ENCODE results near the gene OSM. TPM values are rescaled to one million over a fixed set of nuclear protein-coding genes. Genes with fewer than 3 reads are reported as not detected.

Gene OSM
- total RNA-seq, 1 donor from 2014 or later: not detected

DNA sequence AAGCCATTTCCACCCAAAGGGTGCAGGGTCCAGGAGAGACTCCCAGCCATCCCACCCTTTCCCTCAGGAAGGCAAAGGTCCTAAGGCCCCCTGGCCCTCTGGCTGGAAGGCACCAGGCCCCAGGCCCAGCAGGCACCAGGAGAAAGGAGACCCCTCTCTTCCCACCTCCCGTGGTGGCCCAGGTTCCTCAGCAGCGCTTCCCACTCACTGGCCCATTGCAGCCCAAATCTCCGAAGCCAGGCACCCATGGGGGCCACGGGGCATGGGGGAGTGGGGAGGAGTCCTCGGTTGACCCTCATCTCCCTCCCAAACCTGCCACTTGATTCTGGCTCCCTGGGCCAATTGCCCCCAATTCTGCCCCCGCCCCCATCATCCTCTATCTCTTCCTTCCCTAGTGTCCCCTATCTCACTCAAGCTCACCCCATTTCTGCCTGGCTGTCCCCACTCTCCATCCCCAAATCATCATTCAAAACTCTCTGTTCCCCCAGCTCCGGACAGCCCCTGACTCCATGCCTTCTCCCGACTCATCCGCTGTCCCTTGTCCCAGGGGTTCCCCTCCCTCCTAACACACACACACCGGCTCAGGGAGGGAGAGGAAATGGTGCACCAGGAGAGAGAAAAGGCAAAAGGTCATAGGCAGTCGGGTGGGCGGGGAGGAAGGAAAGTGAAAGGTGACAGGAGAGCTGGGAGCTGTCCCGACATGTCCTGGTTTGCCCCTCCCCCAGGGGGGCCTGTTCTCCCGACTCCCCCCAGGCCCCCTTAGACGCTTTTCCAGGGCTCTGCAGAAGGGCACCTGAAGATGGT, 21.3 kb downstream of the OSM start:
- no peak for TF ChIP-seq CTCF (IDR thresholded peaks at IDR 0.05; ENCODE audit: unreplicated experiment)
- H3K9me3 Mint-ChIP-seq (ENCODE audit: unreplicated experiment): no peaks in the 10 kb centered on the region
- H3K27me3 Mint-ChIP-seq (ENCODE audit: unreplicated experiment): peaks cover 19% of the 10 kb centered on the region
- no peak for DNase-seq (ENCODE audit: low spot score)
- H3K4me3 Mint-ChIP-seq (ENCODE audit: unreplicated experiment): no peak overlapping the region
- H3K27ac Mint-ChIP-seq (ENCODE audit: unreplicated experiment): no peak overlapping the region
- no peaks in the 10 kb centered on the region for H3K36me3 Mint-ChIP-seq (ENCODE audit: low read depth, unreplicated experiment)
- H3K4me1 Mint-ChIP-seq (ENCODE audit: unreplicated experiment): no peaks in the 10 kb centered on the region

DNA sequence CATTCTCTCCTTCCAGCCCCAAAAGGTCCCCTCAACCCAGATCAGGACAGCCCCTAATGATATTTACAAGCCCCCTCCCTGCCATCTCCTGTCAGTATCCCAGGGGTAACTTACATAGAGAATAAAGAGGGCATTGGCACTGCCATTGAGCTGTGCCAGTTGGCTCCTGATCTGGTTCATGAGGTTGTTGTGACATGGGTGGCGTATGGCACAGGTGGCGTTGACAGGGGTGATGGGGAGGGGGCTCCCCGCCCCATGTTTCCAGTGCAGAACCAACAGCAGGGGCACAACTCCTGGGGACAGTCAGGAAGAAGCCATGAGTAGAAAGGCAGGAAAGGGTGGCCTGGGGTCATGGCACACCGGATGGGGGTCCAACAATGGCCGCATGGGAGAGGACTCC, 22.0 kb downstream of the OSM start:
- TF ChIP-seq CTCF (IDR thresholded peaks at IDR 0.05; ENCODE audit: unreplicated experiment): no peak
- no peaks in the 10 kb centered on the region for H3K9me3 Mint-ChIP-seq (ENCODE audit: unreplicated experiment)
- H3K27me3 Mint-ChIP-seq (ENCODE audit: unreplicated experiment): peaks cover 19% of the 10 kb centered on the region
- no peaks in the 10 kb centered on the region for H3K4me1 Mint-ChIP-seq (ENCODE audit: unreplicated experiment)
- H3K27ac Mint-ChIP-seq (ENCODE audit: unreplicated experiment): no peak overlapping the region
- no peak overlapping the region for H3K4me3 Mint-ChIP-seq (ENCODE audit: unreplicated experiment)
- no peaks in the 10 kb centered on the region for H3K36me3 Mint-ChIP-seq (ENCODE audit: low read depth, unreplicated experiment)
- no peak for DNase-seq (ENCODE audit: low spot score)

DNA sequence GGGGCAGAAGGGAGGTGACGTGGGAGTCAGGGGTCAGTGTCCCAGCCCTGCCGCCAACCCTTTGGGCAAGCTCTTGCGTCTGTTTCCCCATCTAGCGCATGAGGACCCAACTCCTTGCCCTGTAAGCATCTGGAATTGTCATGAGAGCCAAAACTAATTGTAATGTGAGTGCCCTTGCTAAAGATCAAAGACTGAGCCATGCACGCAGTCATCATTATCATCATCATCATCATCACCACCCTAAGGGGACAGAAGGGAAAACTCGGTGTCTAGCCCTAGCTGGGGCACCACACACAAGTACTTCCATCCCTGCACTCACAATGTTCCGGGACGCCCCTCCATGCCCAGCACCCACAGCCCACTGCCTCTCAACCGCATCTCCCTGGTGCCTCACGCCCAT, 22.6 kb downstream of the OSM start:
- H3K36me3 Mint-ChIP-seq (ENCODE audit: low read depth, unreplicated experiment): no peaks in the 10 kb centered on the region
- H3K9me3 Mint-ChIP-seq (ENCODE audit: unreplicated experiment): no peaks in the 10 kb centered on the region
- DNase-seq (ENCODE audit: low spot score): no peak
- TF ChIP-seq CTCF (IDR thresholded peaks at IDR 0.05; ENCODE audit: unreplicated experiment): no peak
- no peaks in the 10 kb centered on the region for H3K4me1 Mint-ChIP-seq (ENCODE audit: unreplicated experiment)
- H3K27ac Mint-ChIP-seq (ENCODE audit: unreplicated experiment): no peak overlapping the region
- peaks cover 19% of the 10 kb centered on the region for H3K27me3 Mint-ChIP-seq (ENCODE audit: unreplicated experiment)
- no peak overlapping the region for H3K4me3 Mint-ChIP-seq (ENCODE audit: unreplicated experiment)

DNA sequence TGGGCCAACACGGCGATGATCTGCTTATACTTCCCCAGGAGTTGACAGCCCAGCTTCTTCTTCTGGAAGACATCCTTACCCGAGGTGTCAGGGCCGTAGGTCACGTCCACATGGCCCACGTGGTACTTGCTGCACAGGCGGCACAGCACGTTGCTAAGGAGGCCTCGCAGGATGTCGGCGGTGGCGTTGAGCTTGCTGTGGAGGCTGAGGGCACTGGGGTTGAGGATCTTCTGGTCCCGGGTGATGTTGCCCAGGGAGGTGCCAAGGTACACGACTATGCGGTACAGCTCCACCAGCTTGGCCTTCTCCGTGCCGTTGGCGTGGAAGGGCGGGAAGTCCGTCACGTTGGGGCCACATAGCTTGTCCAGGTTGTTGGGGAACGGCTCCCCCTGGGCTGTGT, 23.0 kb downstream of the OSM start:
- no peak overlapping the region for H3K27ac Mint-ChIP-seq (ENCODE audit: unreplicated experiment)
- H3K27me3 Mint-ChIP-seq (ENCODE audit: unreplicated experiment): peaks cover 19% of the 10 kb centered on the region
- no peak overlapping the region for H3K4me3 Mint-ChIP-seq (ENCODE audit: unreplicated experiment)
- H3K4me1 Mint-ChIP-seq (ENCODE audit: unreplicated experiment): no peaks in the 10 kb centered on the region
- H3K9me3 Mint-ChIP-seq (ENCODE audit: unreplicated experiment): no peaks in the 10 kb centered on the region
- TF ChIP-seq CTCF (IDR thresholded peaks at IDR 0.05; ENCODE audit: unreplicated experiment): no peak
- no peaks in the 10 kb centered on the region for H3K36me3 Mint-ChIP-seq (ENCODE audit: low read depth, unreplicated experiment)
- DNase-seq (ENCODE audit: low spot score): no peak

GRCh38 chr22:30241576-30242371, 24.9 kb downstream of the OSM start:
- no peak for DNase-seq (ENCODE audit: low spot score)
- no peak overlapping the region for H3K4me3 Mint-ChIP-seq (ENCODE audit: unreplicated experiment)
- H3K9me3 Mint-ChIP-seq (ENCODE audit: unreplicated experiment): no peaks in the 10 kb centered on the region
- H3K4me1 Mint-ChIP-seq (ENCODE audit: unreplicated experiment): no peaks in the 10 kb centered on the region
- TF ChIP-seq CTCF (IDR thresholded peaks at IDR 0.05; ENCODE audit: unreplicated experiment): no peak
- H3K36me3 Mint-ChIP-seq (ENCODE audit: low read depth, unreplicated experiment): no peaks in the 10 kb centered on the region
- H3K27ac Mint-ChIP-seq (ENCODE audit: unreplicated experiment): no peak overlapping the region
- H3K27me3 Mint-ChIP-seq (ENCODE audit: unreplicated experiment): peaks cover 17% of the 10 kb centered on the region

Measured in endothelial cell (in vitro differentiated cells).